OCI-LY1 (cell line): ENCODE results near the gene TBC1D8.

Source experiments
- H2AFZ ChIP-seq: fragments of 200-600 bp; sonication (generic), shearing (Covaris generic); 2 replicates; pipeline ENCODE4 v1.6.0; 2014; ENCODE audit warnings: antibody characterized with exemption, mild to moderate bottlenecking, low read length
- H3F3A ChIP-seq: fragments of 200-600 bp; sonication (generic), shearing (Covaris generic); 2 replicates; pipeline ENCODE4 v1.6.0; 2014; ENCODE audit warnings: mild to moderate bottlenecking, antibody characterized with exemption, low read length, moderate library complexity; ENCODE audit not compliant: insufficient read depth
- H3K27ac ChIP-seq: fragments of 200-600 bp; sonication (generic); 2 replicates; pipeline ENCODE4 v1.5.1; 2014; ENCODE audit warnings: low read length, mixed run types, mild to moderate bottlenecking, low read depth; ENCODE audit not compliant: poor library complexity, severe bottlenecking
- H3K27me3 ChIP-seq: fragments of 200-600 bp; sonication (generic); 2 replicates; pipeline ENCODE4 v1.6.0; 2014; ENCODE audit warnings: antibody characterized with exemption, mild to moderate bottlenecking, low read length, moderate library complexity; ENCODE audit not compliant: insufficient read depth
- H3K36me3 ChIP-seq: fragments of 200-600 bp; sonication (generic); 2 replicates; pipeline ENCODE4 v1.6.1; 2014; ENCODE audit warnings: mild to moderate bottlenecking, antibody characterized with exemption, low read length, moderate library complexity, mixed read lengths; ENCODE audit not compliant: insufficient read depth
- H3K4me1 ChIP-seq: fragments of 200-600 bp; sonication (generic); 2 replicates; pipeline ENCODE4 v1.5.1; 2014; ENCODE audit warnings: mild to moderate bottlenecking, low read length, moderate library complexity; ENCODE audit not compliant: insufficient read depth, severe bottlenecking
- H3K4me2 ChIP-seq: fragments of 200-600 bp; sonication (generic), shearing (Covaris generic); 2 replicates; pipeline ENCODE4 v1.6.1; 2014; ENCODE audit warnings: low read length
- H3K4me3 ChIP-seq: fragments of 200-600 bp; sonication (generic); 2 replicates; pipeline ENCODE4 v1.5.1; 2014; ENCODE audit warnings: low read length, low read depth, mild to moderate bottlenecking, mixed read lengths; ENCODE audit not compliant: poor library complexity, severe bottlenecking
- H3K79me2 ChIP-seq: fragments of 200-600 bp; shearing (Covaris generic); 2 replicates; pipeline ENCODE4 v1.6.1; 2016; ENCODE audit warnings: mixed run types, low read length, mixed read lengths; ENCODE audit not compliant: insufficient read depth
- H3K9ac ChIP-seq: fragments of 200-600 bp; sonication (generic), shearing (Covaris generic); 2 replicates; pipeline ENCODE4 v1.6.1; 2014; ENCODE audit warnings: mild to moderate bottlenecking, low read length, mixed read lengths
- H3K9me2 ChIP-seq: fragments of 200-600 bp; sonication (generic), shearing (Covaris generic); 2 replicates; pipeline ENCODE4 v1.6.1; 2014; ENCODE audit warnings: low read depth, mild to moderate bottlenecking, low read length, mixed read lengths
- H3K9me3 ChIP-seq: fragments of 200-600 bp; shearing (Covaris generic); 2 replicates; pipeline ENCODE4 v1.6.1; 2014; ENCODE audit warnings: low read length, mixed read lengths
- H4K20me1 ChIP-seq: fragments of 200-600 bp; sonication (generic), shearing (Covaris generic); 2 replicates; pipeline ENCODE4 v1.6.0; 2016; ENCODE audit warnings: mild to moderate bottlenecking, low read length; ENCODE audit not compliant: insufficient read depth
- CTCF ChIP-seq: fragments of 200-600 bp; sonication (generic), shearing (Covaris generic); IDR thresholded peaks from 2 replicates; pipeline ENCODE4 v1.5.1; 2017; ENCODE audit warnings: mild to moderate bottlenecking, antibody characterized with exemption, low read length, moderate library complexity, mixed read lengths
- EZH2 ChIP-seq: fragments of 200-600 bp; sonication (generic), shearing (Covaris generic); IDR thresholded peaks from 2 replicates; pipeline ENCODE4 v1.8.0; 2017; ENCODE audit warnings: borderline replicate concordance, mixed run types, mild to moderate bottlenecking, antibody characterized with exemption, low read length, moderate library complexity, mixed read lengths

The TBC1D8 gene

GRCh38 chr2:101058386-101058785 lies 92.8 kb downstream of the TBC1D8 start:
- H3K79me2 ChIP-seq = no peaks in the 10 kb centered on the region
- H3K9ac ChIP-seq = no peak overlapping the region
- H4K20me1 ChIP-seq = no peaks in the 10 kb centered on the region
- H3K9me3 ChIP-seq = no peaks in the 10 kb centered on the region
- peaks cover 14% of the 10 kb centered on the region for H3K27me3 ChIP-seq
- H3K27ac ChIP-seq = no peak overlapping the region
- no peak overlapping the region for H3K4me2 ChIP-seq
- no peaks in the 10 kb centered on the region for H3K4me1 ChIP-seq
- no peaks in the 10 kb centered on the region for H3K9me2 ChIP-seq
- H3F3A ChIP-seq = no peaks in the 10 kb centered on the region
- TF ChIP-seq EZH2 (no peak), CTCF (no peak)
- no peak overlapping the region for H2AFZ ChIP-seq
- no peaks in the 10 kb centered on the region for H3K36me3 ChIP-seq
- H3K4me3 ChIP-seq = no peak overlapping the region

- H3K9me3 ChIP-seq = no peaks in the 10 kb centered on the region
- no peak overlapping the region for H2AFZ ChIP-seq
- no peaks in the 10 kb centered on the region for H3F3A ChIP-seq
- H3K9me2 ChIP-seq = no peaks in the 10 kb centered on the region
- no peaks in the 10 kb centered on the region for H3K4me1 ChIP-seq
- H3K79me2 ChIP-seq = no peaks in the 10 kb centered on the region
- no peak overlapping the region for H3K4me3 ChIP-seq
- H3K4me2 ChIP-seq = no peak overlapping the region
- H3K27ac ChIP-seq = no peak overlapping the region
- no peaks in the 10 kb centered on the region for H4K20me1 ChIP-seq
- no peaks in the 10 kb centered on the region for H3K36me3 ChIP-seq
- peaks cover 14% of the 10 kb centered on the region for H3K27me3 ChIP-seq
- no peak overlapping the region for H3K9ac ChIP-seq
- TF ChIP-seq EZH2 (no peak), CTCF (no peak)
Measured at GRCh38 chr2:101057051-101057933, 93.9 kb downstream of the TBC1D8 start.

GRCh38 chr2:101053117-101053516 lies 98.1 kb downstream of the TBC1D8 start:
- no peaks in the 10 kb centered on the region for H3K79me2 ChIP-seq
- no peaks in the 10 kb centered on the region for H3K36me3 ChIP-seq
- no peak overlapping the region for H3K27ac ChIP-seq
- no peaks in the 10 kb centered on the region for H3K9me3 ChIP-seq
- H3K4me2 ChIP-seq = no peak overlapping the region
- H3K9ac ChIP-seq = no peak overlapping the region
- no peak overlapping the region for H3K4me3 ChIP-seq
- H3K9me2 ChIP-seq = no peaks in the 10 kb centered on the region
- no peaks in the 10 kb centered on the region for H3K4me1 ChIP-seq
- H2AFZ ChIP-seq = no peak overlapping the region
- H3K27me3 ChIP-seq = peaks cover 10% of the 10 kb centered on the region
- TF ChIP-seq EZH2 = no peak
- no peaks in the 10 kb centered on the region for H4K20me1 ChIP-seq
- no peaks in the 10 kb centered on the region for H3F3A ChIP-seq
